HL-60 (cell line): Measurements from ENCODE around the gene HYAL1.

ENCODE experiments used
- DNase-seq, 2 experiments: peaks; one replicate each; pipeline ENCODE4 v3.0.0-alpha.2; 2010 to 2020; ENCODE audit warnings: low read depth in 1 of 2, low spot score in 1 of 2
- H3K27ac ChIP-seq: fragments of 250-450 bp; sonication (Bioruptor Pico); replicated peaks from 2 replicates; pipeline ENCODE4 v1.5.1; 2020; ENCODE audit warnings: mild to moderate bottlenecking, moderate library complexity
- H3K27me3 ChIP-seq: fragments of 250-450 bp; sonication (Bioruptor Pico); 2 replicates; pipeline ENCODE4 v1.5.1; 2021; ENCODE audit warnings: mild to moderate bottlenecking, moderate library complexity; ENCODE audit not compliant: insufficient read depth, poor library complexity, severe bottlenecking
- H3K4me3 ChIP-seq: replicated peaks from 2 replicates; pipeline ENCODE4 v1.5.1; 2011; ENCODE audit warnings: mild to moderate bottlenecking, control low read depth, low read length; ENCODE audit not compliant: insufficient read depth
- CTCF ChIP-seq: IDR thresholded peaks from one replicate; pipeline ENCODE4 v1.5.1; 2011; ENCODE audit warnings: low read length, control low read depth, inconsistent platforms; ENCODE audit not compliant: insufficient read depth
- GABPA ChIP-seq: IDR thresholded peaks from 2 replicates; pipeline ENCODE4 v1.6.1; 2012; ENCODE audit warnings: low read depth
- POLR2AphosphoS5 ChIP-seq: IDR thresholded peaks from 2 replicates; pipeline ENCODE4 v1.6.1; 2012; ENCODE audit warnings: low read depth
- SPI1 ChIP-seq: IDR thresholded peaks from 2 replicates; pipeline ENCODE4 v1.6.1; 2012; ENCODE audit warnings: low read depth, mild to moderate bottlenecking, borderline replicate concordance
- TF ChIP-seq, protein P1 (sequence below): IDR thresholded peaks from 2 replicates; pipeline ENCODE4 v1.6.1; 2012; ENCODE audit warnings: low read depth; ENCODE audit not compliant: insufficient replicate concordance

Gene HYAL1

DNA sequence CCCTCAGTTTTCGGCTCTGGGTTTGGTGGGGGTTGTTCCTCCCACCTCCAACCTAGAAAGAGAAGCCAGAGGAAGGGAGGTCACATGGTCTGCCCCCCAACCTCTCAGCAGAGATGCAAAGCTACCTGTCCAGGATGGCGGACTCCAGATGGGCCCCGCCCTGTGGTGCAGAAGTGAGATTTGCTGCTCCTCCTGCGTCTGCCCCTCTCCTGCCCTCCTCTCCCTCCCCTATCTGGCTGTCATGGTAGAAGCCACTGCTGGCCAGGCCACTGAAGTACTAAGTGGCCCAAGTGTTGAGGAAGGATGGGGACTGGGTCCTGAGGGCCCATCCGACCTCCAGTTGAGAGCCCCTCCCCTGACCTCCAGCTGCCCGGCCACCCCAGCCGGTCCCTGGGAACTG lies 36.5 kb downstream of the HYAL1 start:
- Histone ChIP-seq H3K27me3 (peaks cover 16% of the 10 kb centered on the region), H3K4me3 (no peak overlapping the region), H3K27ac (no peak overlapping the region)
- no peak for DNase-seq
- no peak for TF ChIP-seq GABPA
- no peak for TF ChIP-seq SPI1
- no peak for TF ChIP-seq POLR2AphosphoS5
- TF ChIP-seq CTCF = no peak
- TF ChIP-seq, protein P1, sequence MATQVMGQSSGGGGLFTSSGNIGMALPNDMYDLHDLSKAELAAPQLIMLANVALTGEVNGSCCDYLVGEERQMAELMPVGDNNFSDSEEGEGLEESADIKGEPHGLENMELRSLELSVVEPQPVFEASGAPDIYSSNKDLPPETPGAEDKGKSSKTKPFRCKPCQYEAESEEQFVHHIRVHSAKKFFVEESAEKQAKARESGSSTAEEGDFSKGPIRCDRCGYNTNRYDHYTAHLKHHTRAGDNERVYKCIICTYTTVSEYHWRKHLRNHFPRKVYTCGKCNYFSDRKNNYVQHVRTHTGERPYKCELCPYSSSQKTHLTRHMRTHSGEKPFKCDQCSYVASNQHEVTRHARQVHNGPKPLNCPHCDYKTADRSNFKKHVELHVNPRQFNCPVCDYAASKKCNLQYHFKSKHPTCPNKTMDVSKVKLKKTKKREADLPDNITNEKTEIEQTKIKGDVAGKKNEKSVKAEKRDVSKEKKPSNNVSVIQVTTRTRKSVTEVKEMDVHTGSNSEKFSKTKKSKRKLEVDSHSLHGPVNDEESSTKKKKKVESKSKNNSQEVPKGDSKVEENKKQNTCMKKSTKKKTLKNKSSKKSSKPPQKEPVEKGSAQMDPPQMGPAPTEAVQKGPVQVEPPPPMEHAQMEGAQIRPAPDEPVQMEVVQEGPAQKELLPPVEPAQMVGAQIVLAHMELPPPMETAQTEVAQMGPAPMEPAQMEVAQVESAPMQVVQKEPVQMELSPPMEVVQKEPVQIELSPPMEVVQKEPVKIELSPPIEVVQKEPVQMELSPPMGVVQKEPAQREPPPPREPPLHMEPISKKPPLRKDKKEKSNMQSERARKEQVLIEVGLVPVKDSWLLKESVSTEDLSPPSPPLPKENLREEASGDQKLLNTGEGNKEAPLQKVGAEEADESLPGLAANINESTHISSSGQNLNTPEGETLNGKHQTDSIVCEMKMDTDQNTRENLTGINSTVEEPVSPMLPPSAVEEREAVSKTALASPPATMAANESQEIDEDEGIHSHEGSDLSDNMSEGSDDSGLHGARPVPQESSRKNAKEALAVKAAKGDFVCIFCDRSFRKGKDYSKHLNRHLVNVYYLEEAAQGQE = no peak

DNA sequence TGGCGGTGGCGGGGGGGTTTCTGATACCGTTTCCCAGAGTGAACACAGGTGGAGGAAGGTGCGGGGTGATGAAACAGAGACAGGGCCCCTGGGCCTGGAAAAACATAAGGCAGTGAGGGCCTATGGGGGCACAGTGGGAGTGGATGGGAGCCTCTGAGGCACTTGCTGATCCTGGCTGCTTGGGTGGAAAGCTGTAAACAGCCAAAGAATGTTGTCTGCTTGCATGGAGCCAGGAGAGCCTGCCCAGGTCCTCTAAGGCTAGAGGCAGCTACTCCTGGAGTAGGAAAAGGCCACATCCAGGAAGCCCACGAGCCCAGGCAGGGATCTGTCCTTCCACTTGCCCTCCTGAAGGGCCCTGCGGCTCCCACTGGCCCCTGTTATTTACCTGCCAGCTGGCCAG lies 37.4 kb downstream of the HYAL1 start:
- TF ChIP-seq SPI1 (no peak), GABPA (no peak), POLR2AphosphoS5 (no peak), CTCF (no peak)
- TF ChIP-seq, protein P1 = no peak
- H3K4me3 ChIP-seq = no peak overlapping the region
- no peak for DNase-seq
- peaks cover 16% of the 10 kb centered on the region for H3K27me3 ChIP-seq
- no peak overlapping the region for H3K27ac ChIP-seq

GRCh38 chr3:50265571-50265970 lies 37.8 kb downstream of the HYAL1 start:
- H3K4me3 ChIP-seq = no peak overlapping the region
- no peak overlapping the region for H3K27ac ChIP-seq
- DNase-seq = no peak
- TF ChIP-seq, protein P1 = no peak
- TF ChIP-seq POLR2AphosphoS5 = no peak
- no peak for TF ChIP-seq SPI1
- no peak for TF ChIP-seq CTCF
- TF ChIP-seq GABPA = no peak
- peaks cover 16% of the 10 kb centered on the region for H3K27me3 ChIP-seq
